HG02981 (cell line): ENCODE results near the gene ATP9B.
A peak's percentile ranks its signal among the peaks of the same experiment; 100 is the strongest.

Experiments used
- ATAC-seq: cut with Tn5 transposase; IDR thresholded peaks from one replicate; pipeline ENCODE4 v1.9.1; 2021; ENCODE audit warnings: mild to moderate bottlenecking, moderate library complexity; ENCODE audit not compliant: unreplicated experiment

ATP9B gene

DNA sequence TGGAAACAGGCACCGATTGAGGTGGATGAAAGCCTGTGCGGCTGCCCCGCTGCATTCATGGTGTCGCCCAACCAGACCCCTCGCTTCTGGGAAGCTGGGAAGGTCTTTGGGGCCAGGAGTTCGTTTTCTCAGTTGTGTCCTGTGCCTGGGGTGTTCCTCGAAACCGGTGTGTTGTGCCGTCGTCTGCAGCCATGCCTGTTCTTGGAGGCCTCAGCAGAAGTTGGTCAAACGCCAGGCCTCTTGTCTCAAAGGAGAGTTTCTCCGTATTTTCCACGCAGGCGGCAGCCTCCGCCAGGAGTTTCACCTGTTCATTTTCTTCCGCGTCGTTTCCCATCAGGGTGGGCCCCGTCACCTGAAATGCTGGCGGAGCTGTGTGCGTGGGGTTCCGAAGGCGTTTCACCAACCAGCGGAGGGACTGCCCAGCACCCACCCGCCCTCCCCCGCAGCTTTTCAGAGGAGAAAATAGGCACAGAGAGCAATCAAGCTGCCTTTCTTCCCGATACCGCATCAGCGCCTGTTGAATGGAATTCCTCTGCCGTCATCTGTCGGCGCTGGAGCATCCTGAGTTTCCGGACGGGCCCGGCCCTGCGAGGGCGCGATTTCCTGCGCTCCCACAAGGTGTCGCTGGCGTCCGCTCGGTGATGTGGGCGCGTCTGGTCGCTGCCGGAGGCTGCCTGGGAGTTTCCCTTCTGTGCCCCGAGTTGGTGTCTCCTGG is 309.5 kb downstream of the ATP9B start:
- ATAC-seq, result peak; percentile 56

DNA sequence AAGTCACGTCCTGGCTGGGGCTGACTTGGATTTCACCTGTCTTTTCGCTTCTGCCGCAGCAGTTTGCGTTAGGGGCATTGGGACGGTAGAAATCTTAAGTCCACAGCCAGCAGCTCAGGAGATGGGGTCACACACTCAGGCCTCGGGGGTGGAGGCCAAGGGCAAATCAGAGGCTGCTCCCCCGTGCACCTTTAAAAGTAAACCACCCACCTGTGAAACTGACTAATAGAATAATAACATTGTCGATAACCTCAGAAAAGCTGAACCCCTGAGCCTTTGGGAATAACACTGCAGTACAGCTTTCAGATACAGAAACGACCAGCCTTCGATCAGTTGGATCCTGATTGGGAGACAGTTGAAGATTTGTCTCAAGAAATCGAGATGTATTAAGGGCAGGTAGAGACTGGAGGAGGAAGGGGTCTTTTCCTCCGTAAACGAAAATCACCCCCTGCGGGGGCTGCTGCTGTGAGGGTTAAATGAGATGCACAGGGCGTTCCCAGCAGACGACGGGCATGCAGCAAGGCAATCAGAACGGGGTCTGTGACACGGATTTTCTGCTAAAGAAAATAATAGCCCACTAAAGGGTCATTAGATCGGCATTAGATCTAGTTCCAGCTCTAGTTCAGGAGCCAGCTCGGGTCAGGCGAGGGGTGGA is 310.2 kb downstream of the ATP9B start:
- no peak for ATAC-seq

GRCh38 chr18:79379931-79380815 is 311.0 kb downstream of the ATP9B start:
- no peak for ATAC-seq

- no peak for ATAC-seq
Observed at GRCh38 chr18:79380816-79381806, 311.9 kb downstream of the ATP9B start.

GRCh38 chr18:79381811-79382311 is 312.7 kb downstream of the ATP9B start:
- ATAC-seq, result no peak

DNA sequence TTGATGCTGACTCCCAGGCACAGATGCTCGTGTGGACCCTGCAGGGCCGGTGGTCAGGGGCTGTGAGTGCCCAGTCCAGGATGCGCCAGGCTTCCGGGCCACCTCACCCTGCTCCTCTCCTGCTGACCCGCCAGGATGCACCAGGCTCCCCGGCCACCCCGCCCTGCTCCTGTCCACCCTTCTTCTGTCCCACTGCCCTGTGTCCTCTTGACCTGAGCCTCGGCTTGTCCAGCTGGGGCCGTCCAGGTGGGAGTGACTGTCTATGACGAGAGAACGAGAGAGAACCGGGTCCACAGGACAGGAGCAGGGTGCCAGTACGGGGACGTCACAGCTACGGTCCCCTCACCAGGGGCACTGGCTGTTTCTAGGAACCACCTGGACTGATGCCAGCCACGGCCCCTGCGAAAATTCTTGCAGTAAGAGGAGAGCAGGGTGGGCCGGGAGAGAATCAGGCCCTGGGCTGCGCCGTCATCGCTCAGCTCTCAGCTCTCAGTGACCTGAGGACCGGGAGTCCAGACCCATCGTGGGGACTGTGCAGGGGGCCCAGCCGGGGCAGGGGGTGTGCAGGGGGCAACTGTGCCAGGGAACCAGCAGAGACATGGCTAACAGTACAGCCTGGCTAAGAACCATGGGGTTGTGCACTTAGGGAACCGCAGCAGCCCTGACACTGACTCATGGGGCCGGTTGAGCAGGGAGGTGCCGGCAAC is 313.6 kb downstream of the ATP9B start:
- no peak for ATAC-seq

- ATAC-seq, result no peak
Observed at GRCh38 chr18:79383388-79384056, 314.3 kb downstream of the ATP9B start.

GRCh38 chr18:79384151-79384807 is 315.1 kb downstream of the ATP9B start:
- no peak for ATAC-seq

GRCh38 chr18:79384834-79385233 is 315.6 kb downstream of the ATP9B start:
- no peak for ATAC-seq

DNA sequence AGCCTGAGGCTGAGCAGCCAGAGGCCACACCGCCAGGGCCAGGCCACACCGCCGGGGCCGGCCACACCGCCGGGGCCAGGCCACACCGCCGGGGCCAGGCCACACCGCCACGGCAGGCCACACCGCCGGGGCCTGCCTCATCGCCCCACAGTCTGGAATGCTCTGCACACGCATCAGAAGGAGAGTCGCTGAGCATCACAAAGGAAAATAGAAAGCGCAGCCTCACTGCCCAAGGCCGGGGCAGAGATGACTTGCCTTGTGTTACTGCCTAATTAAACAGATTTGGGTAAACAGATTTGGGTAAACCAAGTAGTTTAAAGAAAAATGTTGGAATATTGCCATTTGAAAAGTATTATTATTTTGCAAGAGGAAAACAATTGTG is 316.1 kb downstream of the ATP9B start:
- ATAC-seq, result no peak

GRCh38 chr18:79385708-79386341 is 316.6 kb downstream of the ATP9B start:
- no peak for ATAC-seq

DNA sequence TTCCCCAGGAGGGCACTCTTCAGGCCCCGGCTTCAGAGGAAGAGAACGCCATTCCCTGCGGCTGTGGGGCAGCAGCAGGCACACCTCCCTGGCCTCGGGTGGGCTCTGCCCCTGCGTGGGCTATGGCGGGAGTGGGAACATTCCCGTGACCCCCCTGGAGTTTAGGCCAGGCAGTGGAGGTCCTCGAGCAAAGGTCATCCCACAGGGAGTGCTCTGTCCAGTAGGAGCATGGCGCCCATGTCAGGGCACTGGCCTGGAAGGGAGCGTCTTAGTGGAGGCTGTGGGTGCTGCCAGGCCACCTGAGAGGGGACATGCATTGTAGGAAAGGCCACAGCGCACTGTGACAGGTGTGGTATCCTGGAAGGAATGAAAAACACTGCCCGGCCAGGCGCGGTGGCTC is 317.4 kb downstream of the ATP9B start:
- ATAC-seq, result no peak

GRCh38 chr18:79387214-79387613 is 318.0 kb downstream of the ATP9B start:
- no peak for ATAC-seq

- no peak for ATAC-seq
Observed at GRCh38 chr18:79387615-79388014, 318.4 kb downstream of the ATP9B start.

DNA sequence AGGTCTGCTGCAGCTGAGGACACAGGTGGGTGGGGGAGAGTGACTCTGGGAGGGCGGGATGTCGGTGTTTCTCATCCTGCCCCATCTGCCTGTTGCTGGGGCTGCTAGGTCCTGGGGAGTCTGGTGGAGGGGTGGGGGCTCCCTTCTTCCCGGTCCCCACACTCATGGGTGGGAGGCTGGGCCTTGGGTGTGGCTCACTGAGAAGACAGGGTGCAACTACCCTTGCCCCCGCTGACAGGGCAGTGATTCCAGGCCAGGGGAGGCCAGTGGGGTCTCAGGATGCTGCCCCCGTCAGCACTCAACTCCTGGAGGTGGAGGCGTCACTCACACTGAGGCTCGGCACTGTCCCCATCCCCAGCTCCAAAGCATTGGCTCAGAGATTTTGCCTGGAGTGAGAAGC is 318.8 kb downstream of the ATP9B start:
- ATAC-seq, result no peak

DNA sequence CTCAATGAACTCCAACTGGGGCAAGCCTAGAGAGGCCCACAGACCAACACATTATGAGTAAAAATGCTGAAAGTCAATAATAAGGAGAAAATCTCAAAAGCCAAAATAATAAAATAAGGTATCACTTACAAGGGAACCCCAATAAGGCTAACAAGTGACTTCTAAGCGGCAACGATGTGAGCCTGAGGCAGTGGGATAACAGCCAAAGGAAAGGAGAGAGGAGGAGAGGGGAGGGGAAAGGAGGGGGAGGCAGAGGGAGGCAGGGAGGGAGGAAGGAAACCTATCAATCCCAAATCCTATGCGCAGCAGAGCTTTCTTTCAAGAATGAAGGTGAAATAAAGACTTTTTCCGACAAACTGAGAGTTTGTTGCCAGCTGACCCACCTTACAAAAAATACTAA is 320.5 kb downstream of the ATP9B start:
- no peak for ATAC-seq

GRCh38 chr18:79392226-79392625 is 323.0 kb downstream of the ATP9B start:
- ATAC-seq, result no peak

DNA sequence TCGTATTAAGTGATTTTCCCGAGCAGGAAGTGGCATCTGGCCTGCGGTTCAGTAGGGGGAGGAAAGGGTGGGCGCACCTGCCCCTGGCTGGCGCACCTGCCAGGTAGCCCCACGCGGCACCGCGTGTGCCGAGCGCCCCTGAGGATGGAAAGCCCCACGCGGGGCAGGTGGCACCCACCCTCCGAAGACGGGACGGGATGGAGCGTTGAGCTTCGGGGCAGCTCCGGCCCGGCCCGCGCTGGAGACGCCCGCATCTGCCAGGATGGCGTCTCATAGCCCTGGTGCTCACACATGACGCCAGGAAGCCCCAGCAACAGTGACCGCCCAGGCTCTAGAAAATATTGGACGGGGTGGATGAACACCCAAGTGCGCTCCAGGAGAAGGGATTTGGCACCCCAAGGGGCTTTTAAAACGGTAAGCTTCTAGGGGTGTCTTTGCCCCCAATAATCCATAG is 324.0 kb downstream of the ATP9B start:
- no peak for ATAC-seq
